Uterus (tissue), 4 donors: ENCODE measurements around the gene NTN4. TPM values are rescaled to one million over a fixed set of nuclear protein-coding genes. Genes with fewer than 3 reads are reported as not detected.

Experiments used
- DNase-seq, 2 donors: peaks; one replicate each; pipeline ENCODE4 v3.0.0-alpha.2; 2019 to 2020
- H3K27ac ChIP-seq, 2 donors: fragments of 200-600 bp; sonication (generic); 1 replicate in 1 of 2; 2 replicates in 1 of 2; pipeline ENCODE4 v1.5.1; 2016 to 2018
- H3K27me3 ChIP-seq, 2 donors: fragments of 200-600 bp; sonication (generic); one replicate each; pipeline ENCODE4 v1.5.1; 2018 to 2019; ENCODE audit warnings: control low read depth in 1 of 2
- H3K36me3 ChIP-seq, 2 donors: fragments of 200-600 bp; sonication (generic); one replicate each; pipeline ENCODE4 v1.5.1; 2019; ENCODE audit warnings: control low read depth in 1 of 2
- H3K4me1 ChIP-seq, 2 donors: fragments of 200-600 bp; sonication (generic); one replicate each; pipeline ENCODE4 v1.5.1; 2018 to 2019; ENCODE audit warnings: control low read depth in 1 of 2
- H3K4me3 ChIP-seq, 2 donors: fragments of 200-600 bp; sonication (generic); 1 replicate in 1 of 2; 2 replicates in 1 of 2; pipeline ENCODE4 v1.5.1; 2018 to 2019; ENCODE audit warnings: mild to moderate bottlenecking in 1 of 2
- H3K9me3 ChIP-seq, 2 donors: fragments of 200-600 bp; sonication (generic); one replicate each; pipeline ENCODE4 v1.5.1; 2019; ENCODE audit warnings: control low read depth in 1 of 2
- POLR2A ChIP-seq, 2 donors: fragments of 450-650 bp; IDR thresholded peaks; one replicate each; pipeline ENCODE4 v1.6.1; 2016; ENCODE audit warnings: antibody characterized with exemption in 2 of 2, mild to moderate bottlenecking in 1 of 2, moderate library complexity in 1 of 2
- intact Hi-C: fragments of 100-400 bp; cut with DNase I; formaldehyde crosslinking; loops from one replicate; pipeline ENCODE4 v1.15.1; 2023; ENCODE audit warnings: low total_unique reads
- total RNA-seq, 4 donors: library from RNA; depleted of rRNA in 3 of 4; stranded (reverse); fragments of >200 nt in 3 of 4; gene quantifications; one replicate each; pipeline versions ENCODE4 v1.1.0 to v1.2.4, GENCODE V29; 2014 to 2023
- TF ChIP-seq, protein P1 (sequence below), 4 experiments: fragments of 200-600 bp in 2 of 4; fragments of 450-650 bp in 2 of 4; sonication (generic) in 2 of 4; IDR thresholded peaks; one replicate each; pipeline ENCODE4 v1.5.1; 2016 to 2019; ENCODE audit warnings: antibody characterized with exemption in 4 of 4, mild to moderate bottlenecking in 2 of 4, moderate library complexity in 1 of 4
- donor health status: DM: yes; HTN: yes; CAD: no.

Gene NTN4
- total RNA-seq, 4 donors from 2014 or later, result 16.6 to 86.8 (median 28.2) TPM

- Histone ChIP-seq H3K9me3 (no peaks in the 10 kb centered on the region), H3K4me3 (no peak overlapping the region), H3K27me3 (no peaks in the 10 kb centered on the region), H3K4me1 (no peaks in the 10 kb centered on the region), H3K27ac (no peak overlapping the region), H3K36me3 (no peaks in the 10 kb centered on the region)
- DNase-seq, result no peak
- no peak for TF ChIP-seq POLR2A (IDR thresholded peaks at IDR 0.05)
- TF ChIP-seq, protein P1, sequence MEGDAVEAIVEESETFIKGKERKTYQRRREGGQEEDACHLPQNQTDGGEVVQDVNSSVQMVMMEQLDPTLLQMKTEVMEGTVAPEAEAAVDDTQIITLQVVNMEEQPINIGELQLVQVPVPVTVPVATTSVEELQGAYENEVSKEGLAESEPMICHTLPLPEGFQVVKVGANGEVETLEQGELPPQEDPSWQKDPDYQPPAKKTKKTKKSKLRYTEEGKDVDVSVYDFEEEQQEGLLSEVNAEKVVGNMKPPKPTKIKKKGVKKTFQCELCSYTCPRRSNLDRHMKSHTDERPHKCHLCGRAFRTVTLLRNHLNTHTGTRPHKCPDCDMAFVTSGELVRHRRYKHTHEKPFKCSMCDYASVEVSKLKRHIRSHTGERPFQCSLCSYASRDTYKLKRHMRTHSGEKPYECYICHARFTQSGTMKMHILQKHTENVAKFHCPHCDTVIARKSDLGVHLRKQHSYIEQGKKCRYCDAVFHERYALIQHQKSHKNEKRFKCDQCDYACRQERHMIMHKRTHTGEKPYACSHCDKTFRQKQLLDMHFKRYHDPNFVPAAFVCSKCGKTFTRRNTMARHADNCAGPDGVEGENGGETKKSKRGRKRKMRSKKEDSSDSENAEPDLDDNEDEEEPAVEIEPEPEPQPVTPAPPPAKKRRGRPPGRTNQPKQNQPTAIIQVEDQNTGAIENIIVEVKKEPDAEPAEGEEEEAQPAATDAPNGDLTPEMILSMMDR (IDR thresholded peaks at IDR 0.05), result no peak
- intact Hi-C loops, result no loop called here
These were observed 81.4 kb downstream of the NTN4 start for GRCh38 chr12:95709152-95709551.

DNA sequence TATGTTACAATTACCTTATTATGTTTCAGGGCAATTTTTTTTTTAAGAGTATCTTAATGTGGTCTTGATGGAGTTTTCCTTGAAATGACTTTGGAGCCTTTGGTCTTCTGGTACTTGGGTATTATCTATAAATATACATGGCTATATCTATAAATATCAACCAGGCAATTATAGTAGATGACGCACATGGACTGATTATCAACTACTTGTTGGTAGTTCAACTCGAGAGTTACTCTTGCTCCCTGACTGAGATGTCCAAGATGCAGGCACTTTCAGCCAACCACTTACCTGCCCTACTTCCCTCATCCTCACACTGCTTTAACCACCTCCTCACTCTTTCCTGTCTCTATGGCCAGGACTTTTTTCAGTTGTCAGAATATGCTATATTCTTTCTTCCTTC is 85.4 kb downstream of the NTN4 start:
- TF ChIP-seq, protein P1 (IDR thresholded peaks at IDR 0.05), result no peak
- no peak for TF ChIP-seq POLR2A (IDR thresholded peaks at IDR 0.05)
- H3K27ac ChIP-seq, result no peak overlapping the region
- no peak overlapping the region for H3K4me3 ChIP-seq
- H3K9me3 ChIP-seq, result no peaks in the 10 kb centered on the region
- DNase-seq, result no peak
- no peaks in the 10 kb centered on the region for H3K27me3 ChIP-seq
- no peaks in the 10 kb centered on the region for H3K4me1 ChIP-seq
- intact Hi-C loops, result no loop called here
- H3K36me3 ChIP-seq, result no peaks in the 10 kb centered on the region

- TF ChIP-seq, protein P1 (IDR thresholded peaks at IDR 0.05), result no peak
- TF ChIP-seq POLR2A (IDR thresholded peaks at IDR 0.05), result no peak
- no peaks in the 10 kb centered on the region for H3K36me3 ChIP-seq
- no peak overlapping the region for H3K27ac ChIP-seq
- no peak for DNase-seq
- no peaks in the 10 kb centered on the region for H3K9me3 ChIP-seq
- intact Hi-C loops, result no loop called here
- no peaks in the 10 kb centered on the region for H3K27me3 ChIP-seq
- no peak overlapping the region for H3K4me3 ChIP-seq
- no peaks in the 10 kb centered on the region for H3K4me1 ChIP-seq
These were observed 86.6 kb downstream of the NTN4 start for GRCh38 chr12:95703986-95704385.

- no peaks in the 10 kb centered on the region for H3K9me3 ChIP-seq
- H3K4me1 ChIP-seq, result no peaks in the 10 kb centered on the region
- no peak for TF ChIP-seq POLR2A (IDR thresholded peaks at IDR 0.05)
- TF ChIP-seq, protein P1 (IDR thresholded peaks at IDR 0.05), result no peak
- H3K27ac ChIP-seq, result no peak overlapping the region
- intact Hi-C loops, result no loop called here
- no peak overlapping the region for H3K4me3 ChIP-seq
- no peak for DNase-seq
- H3K36me3 ChIP-seq, result no peaks in the 10 kb centered on the region
- H3K27me3 ChIP-seq, result no peaks in the 10 kb centered on the region
These were observed 88.7 kb downstream of the NTN4 start for GRCh38 chr12:95701722-95702418.

DNA sequence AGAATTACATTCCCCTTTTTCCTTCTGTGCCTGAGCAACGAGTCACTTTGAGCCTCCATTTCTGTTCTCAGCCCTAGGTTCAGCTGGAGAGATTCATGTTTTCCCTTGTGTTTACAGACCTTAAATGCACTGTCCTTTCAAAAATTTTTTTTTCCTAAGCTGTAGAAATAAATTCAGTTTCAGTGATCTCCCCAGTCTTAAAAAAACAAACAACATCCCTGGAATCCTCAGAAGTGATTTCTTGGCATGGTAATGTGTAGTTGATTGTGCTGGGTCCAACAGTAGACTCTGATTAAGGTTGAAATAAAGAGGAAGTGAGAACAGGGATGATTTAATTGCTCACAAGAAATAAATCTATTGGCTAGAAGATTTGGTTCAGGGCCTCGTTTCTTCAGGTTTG is 89.3 kb downstream of the NTN4 start:
- intact Hi-C loops, result no loop called here
- DNase-seq, result no peak
- Histone ChIP-seq H3K4me1 (no peaks in the 10 kb centered on the region), H3K27ac (no peak overlapping the region), H3K27me3 (no peaks in the 10 kb centered on the region), H3K36me3 (no peaks in the 10 kb centered on the region), H3K4me3 (no peak overlapping the region), H3K9me3 (no peaks in the 10 kb centered on the region)
- TF ChIP-seq POLR2A (IDR thresholded peaks at IDR 0.05), result no peak
- TF ChIP-seq, protein P1 (IDR thresholded peaks at IDR 0.05), result no peak
